Measurements from ENCODE around the gene USP50.
"Not testable (repeated sequence)": the region's sequence is repeated elsewhere in the genome, so short reads cannot be mapped to it uniquely, and the experiment has no call there.

The USP50 gene

GRCh38 chr15:50503144-50503543 is 43.3 kb downstream of the USP50 start:
- DNase-seq (ENCODE audit: insufficient read length, low spot score) (no peak), FAIRE-seq (no peak)
- no peak for TF ChIP-seq CTCF (IDR thresholded peaks at IDR 0.05; ENCODE audit: insufficient read depth, missing control alignments)

- FAIRE-seq (no peak), DNase-seq (ENCODE audit: insufficient read length, low spot score) (no peak)
- TF ChIP-seq CTCF (IDR thresholded peaks at IDR 0.05; ENCODE audit: insufficient read depth, missing control alignments), result no peak
These were observed 44.7 kb downstream of the USP50 start for GRCh38 chr15:50501815-50502214.

- FAIRE-seq (no peak), DNase-seq (ENCODE audit: insufficient read length, low spot score) (no peak)
- TF ChIP-seq CTCF (IDR thresholded peaks at IDR 0.05; ENCODE audit: insufficient read depth, missing control alignments), result no peak
These were observed 46.1 kb downstream of the USP50 start for GRCh38 chr15:50500352-50500751.

GRCh38 chr15:50496692-50497091 is 49.8 kb downstream of the USP50 start:
- DNase-seq (ENCODE audit: insufficient read length, low spot score) (no peak), FAIRE-seq (no peak)
- no peak for TF ChIP-seq CTCF (IDR thresholded peaks at IDR 0.05; ENCODE audit: insufficient read depth, missing control alignments)

GRCh38 chr15:50494547-50494946 is 51.9 kb downstream of the USP50 start:
- FAIRE-seq; DNase-seq (ENCODE audit: insufficient read length, low spot score): not testable (repeated sequence)

- FAIRE-seq (no peak), DNase-seq (ENCODE audit: insufficient read length, low spot score) (no peak)
- TF ChIP-seq CTCF (IDR thresholded peaks at IDR 0.05; ENCODE audit: insufficient read depth, missing control alignments), result no peak
These were observed 52.8 kb downstream of the USP50 start for GRCh38 chr15:50493625-50494024.

- DNase-seq (ENCODE audit: insufficient read length, low spot score) (no peak), FAIRE-seq (no peak)
- no peak for TF ChIP-seq CTCF (IDR thresholded peaks at IDR 0.05; ENCODE audit: insufficient read depth, missing control alignments)
These were observed 59.2 kb downstream of the USP50 start for GRCh38 chr15:50487287-50487686.

GRCh38 chr15:50485389-50485788 is 61.1 kb downstream of the USP50 start:
- no peak for DNase-seq (ENCODE audit: insufficient read length, low spot score)
- TF ChIP-seq CTCF (IDR thresholded peaks at IDR 0.05; ENCODE audit: insufficient read depth, missing control alignments), result no peak
- no peak for FAIRE-seq

Data from D721Med (cell line).